ENCODE data around the gene RNF126.
"Not testable (repeated sequence)": the region's sequence is repeated elsewhere in the genome, so short reads cannot be mapped to it uniquely, and the experiment has no call there.

RNF126 gene

GRCh38 chr19:632579-633067 lies 30.4 kb downstream of the RNF126 start:
- DNase-seq (ENCODE audit: insufficient read length, low spot score) = peak; percentile 78
- peak; percentile 11 for FAIRE-seq

DNA sequence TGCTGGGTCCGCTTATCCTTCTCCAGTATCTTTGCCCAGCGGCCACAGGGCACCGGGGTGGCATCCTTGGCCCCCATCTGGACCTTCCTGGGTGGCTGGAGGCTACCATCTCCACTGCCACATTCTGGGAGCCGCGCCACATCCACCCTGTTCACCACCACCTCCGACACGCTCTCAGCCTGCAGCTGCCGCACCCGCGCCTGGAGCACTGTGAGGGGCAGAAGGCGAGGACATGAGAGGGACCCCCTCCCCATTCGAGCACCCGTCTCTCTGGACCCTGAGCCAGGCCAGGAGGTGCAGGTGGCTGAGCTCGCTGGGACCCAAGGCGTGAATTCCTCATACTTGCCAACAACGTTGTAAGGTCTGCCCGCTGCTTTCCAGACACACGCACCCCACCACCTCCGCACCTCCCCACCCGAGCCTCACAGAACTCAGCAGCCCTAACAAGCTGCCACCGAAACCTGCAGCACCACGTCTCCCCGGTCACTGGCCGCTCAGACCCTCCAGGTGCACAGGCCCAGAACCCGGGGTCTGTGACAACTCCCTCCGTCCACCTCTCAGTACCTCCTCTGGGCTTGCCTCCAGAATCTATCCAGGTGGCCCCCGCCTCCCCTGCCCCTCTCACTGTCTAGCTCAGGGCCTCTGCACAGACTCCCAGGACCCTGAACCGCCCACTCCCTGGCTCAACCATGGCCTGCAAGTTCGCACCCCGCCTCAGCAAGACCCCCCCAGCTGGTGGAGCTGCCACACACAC lies 32.9 kb downstream of the RNF126 start:
- FAIRE-seq (no peak), DNase-seq (ENCODE audit: insufficient read length, low spot score) (no peak)

DNA sequence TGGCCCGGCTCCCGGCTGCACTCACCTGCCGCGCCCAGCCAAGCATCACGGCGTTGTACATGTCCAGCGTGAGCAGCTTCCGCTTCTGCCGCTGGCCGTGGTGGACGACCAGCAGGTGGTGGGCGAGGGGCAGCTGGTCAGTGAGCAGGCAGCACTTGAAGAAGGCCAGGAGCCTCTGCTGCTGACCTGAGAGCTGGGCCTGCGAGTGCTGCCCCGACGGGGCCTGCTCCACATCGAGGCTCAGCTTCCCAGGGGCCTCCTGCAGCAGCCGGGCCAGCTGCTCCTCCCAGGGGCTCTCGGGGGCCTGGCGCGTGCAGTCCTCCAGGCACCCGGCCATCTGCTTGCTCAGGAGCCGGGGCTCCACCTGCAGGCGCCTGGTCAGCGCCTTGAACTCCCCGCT lies 33.5 kb downstream of the RNF126 start:
- DNase-seq (ENCODE audit: insufficient read length, low spot score); FAIRE-seq: not testable (repeated sequence)

DNA sequence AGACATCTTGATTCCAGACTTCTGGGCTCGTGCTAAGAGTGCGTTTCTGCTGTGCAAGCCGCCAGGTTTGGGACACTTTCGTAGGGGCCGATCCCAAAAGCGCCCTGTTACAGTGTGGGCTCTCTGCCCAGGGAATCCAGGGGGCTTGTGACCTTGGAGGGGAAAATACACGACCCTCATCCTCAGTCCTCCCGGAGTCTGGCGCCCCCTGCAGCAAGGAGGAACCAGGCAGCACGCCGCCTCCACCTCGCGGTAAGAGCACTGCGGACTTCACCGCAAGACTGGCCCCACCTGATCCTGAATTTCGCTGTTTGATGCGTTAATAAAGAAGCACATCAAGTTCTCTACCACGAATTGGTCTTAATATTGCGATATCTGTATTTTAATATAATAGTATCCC lies 34.8 kb downstream of the RNF126 start:
- DNase-seq (ENCODE audit: insufficient read length, low spot score) (no peak), FAIRE-seq (no peak)

DNA sequence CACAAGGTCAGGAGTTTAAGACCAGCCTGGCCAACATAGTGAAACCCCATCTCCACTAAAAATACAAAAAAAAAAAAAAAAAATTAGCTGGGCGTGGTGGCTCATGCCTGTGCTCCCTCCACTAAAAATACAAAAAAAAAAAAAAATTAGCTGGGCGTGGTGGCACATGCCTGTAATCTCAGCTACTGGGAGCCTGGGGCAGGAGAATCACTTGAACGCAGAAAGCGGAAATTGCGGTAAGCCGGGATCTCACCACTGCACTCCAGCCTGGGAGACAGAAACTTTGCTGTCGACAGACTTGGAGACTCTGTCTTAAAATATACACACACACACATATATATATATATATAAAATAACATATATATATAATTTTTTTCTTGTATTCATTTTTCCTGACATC lies 36.4 kb downstream of the RNF126 start:
- FAIRE-seq; DNase-seq (ENCODE audit: insufficient read length, low spot score): not testable (repeated sequence)

GRCh38 chr19:625257-625656 lies 37.8 kb downstream of the RNF126 start:
- no peak for FAIRE-seq
- no peak for DNase-seq (ENCODE audit: insufficient read length, low spot score)

- FAIRE-seq (no peak), DNase-seq (ENCODE audit: insufficient read length, low spot score) (no peak)
These were observed 38.4 kb downstream of the RNF126 start for GRCh38 chr19:624433-625109.

DNA sequence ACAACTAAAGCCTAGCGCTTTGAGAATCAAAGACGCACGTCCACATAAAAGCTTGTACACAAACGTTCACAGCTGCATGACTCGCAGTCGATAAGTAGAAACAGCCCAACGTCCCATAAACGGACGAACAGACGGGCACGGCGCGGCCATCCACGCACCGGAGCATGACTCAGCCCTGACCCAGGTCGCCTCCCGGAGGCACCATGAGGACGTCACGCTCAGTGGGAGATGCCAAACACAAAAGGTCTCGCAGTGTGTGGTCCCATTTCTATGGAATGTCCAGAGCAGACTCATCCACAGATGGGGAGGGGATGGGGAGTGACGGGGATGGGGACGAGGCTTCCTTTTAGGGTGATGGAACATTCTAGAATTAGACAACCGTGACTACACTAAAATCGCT lies 39.0 kb downstream of the RNF126 start:
- FAIRE-seq = no peak
- DNase-seq (ENCODE audit: insufficient read length, low spot score) = no peak

GRCh38 chr19:623175-623916 lies 39.7 kb downstream of the RNF126 start:
- FAIRE-seq = no peak
- DNase-seq (ENCODE audit: insufficient read length, low spot score) = no peak

DNA sequence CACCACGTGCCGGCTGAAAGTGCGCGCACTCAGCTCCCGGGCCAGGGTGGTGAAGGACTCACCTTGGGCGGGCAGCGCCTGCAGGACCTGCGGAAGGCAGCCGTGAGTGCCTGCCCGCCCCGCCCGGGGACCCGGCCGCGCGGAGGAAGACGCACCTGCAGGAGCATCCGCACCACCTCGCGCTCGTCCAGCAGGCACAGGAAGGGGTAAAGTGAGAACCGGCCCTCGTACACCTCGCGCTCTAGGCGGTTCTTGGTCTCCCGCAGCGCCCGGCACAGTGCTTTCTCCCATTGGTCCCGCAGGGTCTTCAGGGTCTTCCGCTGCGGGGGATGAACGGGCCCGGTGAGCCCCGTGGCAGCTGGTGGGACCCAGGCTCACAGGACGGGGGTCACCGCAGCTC lies 40.3 kb downstream of the RNF126 start:
- no peak for DNase-seq (ENCODE audit: insufficient read length, low spot score)
- FAIRE-seq = no peak

DNA sequence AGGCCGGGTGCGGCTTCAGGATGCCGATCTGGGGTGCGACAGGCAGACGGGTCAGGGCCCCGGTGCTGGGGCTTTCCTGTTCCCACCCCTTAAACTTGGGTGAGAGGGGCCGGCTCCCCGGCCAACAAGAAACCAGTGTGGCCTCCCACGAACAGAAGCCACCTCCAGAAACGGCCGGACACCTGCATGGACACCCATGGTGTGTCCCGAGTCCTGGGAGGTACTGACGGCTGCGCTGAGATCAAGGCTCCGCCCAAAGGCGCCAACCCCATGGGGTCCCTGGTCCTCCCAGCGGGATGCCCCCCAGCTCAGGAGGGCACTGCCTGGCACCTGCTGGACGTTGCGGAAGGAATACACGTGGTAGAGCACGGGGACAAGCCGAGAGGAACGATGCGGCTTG lies 41.2 kb downstream of the RNF126 start:
- FAIRE-seq = no peak
- no peak for DNase-seq (ENCODE audit: insufficient read length, low spot score)

GRCh38 chr19:621191-621590 lies 41.8 kb downstream of the RNF126 start:
- DNase-seq (ENCODE audit: insufficient read length, low spot score); FAIRE-seq: not testable (repeated sequence)

GRCh38 chr19:620166-620862 lies 42.7 kb downstream of the RNF126 start:
- DNase-seq (ENCODE audit: insufficient read length, low spot score) (no peak), FAIRE-seq (no peak)

- DNase-seq (ENCODE audit: insufficient read length, low spot score) = no peak
- no peak for FAIRE-seq
These were observed 43.6 kb downstream of the RNF126 start for GRCh38 chr19:619286-620002.

- DNase-seq (ENCODE audit: insufficient read length, low spot score) (no peak), FAIRE-seq (no peak)
These were observed 44.2 kb downstream of the RNF126 start for GRCh38 chr19:618674-619285.

DNA sequence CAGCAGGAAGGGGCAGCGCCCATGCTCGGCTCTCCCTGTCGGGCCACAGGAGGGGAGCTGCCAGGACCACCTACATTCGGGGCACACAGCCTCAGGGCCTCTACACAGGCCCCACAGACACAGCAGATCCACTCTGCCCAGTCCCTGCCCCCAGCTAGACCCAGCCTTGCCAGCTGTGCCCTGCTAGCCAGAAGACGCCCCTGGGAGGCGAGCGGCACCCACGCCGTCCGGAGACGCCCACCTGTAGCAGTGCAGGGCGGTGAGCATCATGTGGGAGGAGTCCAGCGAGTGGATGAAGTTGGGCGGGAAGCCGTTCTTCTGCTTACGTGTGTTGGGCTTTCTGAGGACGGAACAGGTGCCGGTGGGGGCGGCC lies 44.8 kb downstream of the RNF126 start:
- FAIRE-seq (no peak), DNase-seq (ENCODE audit: insufficient read length, low spot score) (no peak)

- FAIRE-seq = no peak
- DNase-seq (ENCODE audit: insufficient read length, low spot score) = no peak
These were observed 45.3 kb downstream of the RNF126 start for GRCh38 chr19:617551-618246.

DNA sequence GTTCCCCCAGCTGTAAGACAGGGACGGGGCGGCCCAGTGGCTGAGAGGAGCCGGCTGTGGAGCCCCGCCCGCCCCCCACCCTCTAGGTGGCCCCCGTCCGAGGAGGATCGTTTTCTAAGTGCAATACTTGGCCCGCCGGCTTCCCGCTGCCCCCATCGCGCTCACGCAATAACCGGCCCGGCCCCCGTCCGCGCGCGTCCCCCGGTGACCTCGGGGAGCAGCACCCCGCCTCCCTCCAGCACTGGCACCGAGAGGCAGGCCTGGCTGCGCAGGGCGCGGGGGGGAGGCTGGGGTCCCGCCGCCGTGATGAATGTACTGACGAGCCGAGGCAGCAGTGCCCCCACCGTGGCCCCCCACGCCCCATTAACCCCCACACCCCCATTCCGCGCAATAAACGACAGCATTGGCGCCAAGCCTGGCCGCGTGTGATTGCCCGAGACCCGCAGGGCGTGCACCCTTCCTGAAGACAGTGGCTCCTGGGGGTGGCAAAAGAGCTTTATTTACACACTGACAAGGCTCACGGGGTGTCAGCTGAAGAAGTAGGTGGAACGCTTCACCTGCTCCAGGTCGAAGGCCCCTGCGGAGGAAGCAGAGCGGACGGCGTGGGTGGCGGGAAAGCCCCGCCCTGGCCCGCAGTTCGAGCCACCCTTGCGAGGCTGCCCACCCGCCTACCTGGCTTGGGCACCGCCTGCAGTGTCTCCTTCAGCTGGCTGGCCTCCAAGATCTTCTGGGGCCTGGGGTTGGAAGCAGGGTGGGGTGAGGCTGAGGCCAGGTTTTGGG lies 46.1 kb downstream of the RNF126 start:
- DNase-seq (ENCODE audit: insufficient read length, low spot score) = no peak
- FAIRE-seq = no peak
